ENCODE data around the gene JAM3.
"Not testable (repeated sequence)": the region's sequence is repeated elsewhere in the genome, so short reads cannot be mapped to it uniquely, and the experiment has no call there.

The JAM3 gene

DNA sequence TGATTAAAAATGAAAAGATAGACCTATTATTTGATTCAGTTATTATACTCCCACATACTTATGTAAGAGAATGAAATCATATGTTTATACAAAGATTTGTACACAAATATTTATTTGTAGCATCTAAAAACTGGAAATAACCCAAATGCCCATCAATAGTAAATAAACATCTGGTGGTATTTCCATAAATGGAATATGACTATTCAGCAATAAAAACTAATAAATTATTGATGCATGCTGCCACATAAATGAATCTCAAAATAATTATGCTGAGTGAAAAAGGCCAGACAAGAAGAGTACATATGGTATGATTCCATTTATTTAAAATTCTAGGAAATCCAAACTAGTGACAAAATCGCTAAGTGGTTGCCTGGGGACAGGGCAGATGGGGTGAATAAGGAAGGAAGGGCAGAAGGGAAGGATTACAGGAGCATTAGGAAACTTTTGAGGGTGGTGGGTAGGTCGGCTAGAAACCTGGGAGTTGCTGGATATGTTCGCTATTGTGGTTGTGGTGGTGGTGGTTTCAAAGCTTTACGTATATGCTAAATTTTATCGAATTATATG, 41.5 kb downstream of the JAM3 start:
- DNase-seq, result no peak

DNA sequence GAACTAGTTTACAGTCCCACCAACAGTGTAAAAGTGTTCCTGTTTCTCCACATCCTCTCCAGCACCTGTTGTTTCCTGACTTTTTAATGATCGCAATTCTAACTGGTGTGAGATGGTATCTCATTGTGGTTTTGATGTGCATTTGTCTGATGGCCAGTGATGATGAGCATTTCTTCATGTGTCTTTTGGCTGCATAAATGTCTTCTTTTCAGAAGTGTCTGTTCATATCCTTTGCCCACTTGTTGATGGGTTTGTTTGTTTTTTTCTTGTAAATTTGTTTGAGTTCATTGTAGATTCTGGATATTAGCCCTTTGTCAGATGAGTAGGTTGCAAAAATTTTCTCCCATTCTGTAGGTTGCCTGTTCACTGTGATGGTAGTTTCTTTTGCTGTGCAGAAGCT, 44.9 kb downstream of the JAM3 start:
- not testable (repeated sequence) for DNase-seq

DNA sequence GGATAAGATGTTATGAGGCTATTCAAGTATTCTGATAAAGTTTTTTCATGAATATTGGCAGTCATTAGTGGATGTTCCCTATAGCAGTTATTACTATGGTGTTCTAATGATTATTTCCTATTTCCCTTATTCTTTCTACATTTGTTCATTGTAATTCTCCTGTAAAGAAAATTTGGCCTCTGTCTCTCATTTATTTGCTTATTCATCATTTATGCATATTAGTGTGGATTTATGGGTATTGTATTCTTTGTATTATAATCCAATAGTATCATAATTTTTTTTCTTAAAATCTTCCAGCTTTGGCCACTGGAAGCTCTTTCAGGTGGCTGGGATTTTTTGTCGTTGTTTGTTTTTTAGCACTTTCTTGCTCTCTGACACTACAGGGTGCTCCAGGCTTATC, 47.3 kb downstream of the JAM3 start:
- DNase-seq, result no peak

DNA sequence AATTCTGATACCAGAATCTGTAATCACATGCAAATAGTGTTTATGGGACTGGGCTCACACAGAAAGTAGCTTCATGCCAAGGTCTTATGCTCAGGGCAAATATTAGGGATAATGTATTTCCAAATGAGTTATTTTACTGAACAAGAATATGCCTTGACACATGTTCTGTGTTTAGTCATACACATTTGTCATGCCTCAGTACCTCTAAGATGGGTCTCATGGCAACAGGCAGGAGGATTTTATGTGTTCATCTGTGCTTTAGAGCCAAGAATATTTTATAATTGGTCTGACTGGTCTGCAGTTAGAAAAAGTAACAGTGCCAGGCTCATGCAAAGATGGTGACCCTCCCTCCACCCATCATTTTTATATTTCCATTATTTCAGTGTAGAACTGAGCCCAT, 49.1 kb downstream of the JAM3 start:
- no peak for DNase-seq

DNA sequence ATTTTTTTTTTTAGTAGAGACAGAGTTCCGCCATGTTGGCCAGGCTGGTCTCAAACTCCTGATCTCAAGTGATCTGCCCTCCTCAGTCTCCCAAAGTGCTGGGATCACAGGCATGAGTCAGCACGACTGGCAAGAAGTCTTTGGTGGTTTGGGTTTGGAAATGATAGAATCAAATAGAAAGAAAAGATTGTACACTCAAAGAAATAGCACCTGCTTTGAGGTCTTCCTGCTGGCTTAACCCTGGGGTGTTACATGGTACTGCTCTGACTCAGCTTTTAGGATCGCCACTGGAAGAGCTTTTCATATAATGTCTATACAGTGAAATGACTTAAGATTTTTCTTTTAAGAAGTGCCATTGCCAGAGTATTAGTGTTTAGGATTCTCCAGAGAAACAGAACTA, 50.2 kb downstream of the JAM3 start:
- DNase-seq, result no peak

- no peak for DNase-seq
These were observed 51.4 kb downstream of the JAM3 start for GRCh38 chr11:134120143-134120850.

DNA sequence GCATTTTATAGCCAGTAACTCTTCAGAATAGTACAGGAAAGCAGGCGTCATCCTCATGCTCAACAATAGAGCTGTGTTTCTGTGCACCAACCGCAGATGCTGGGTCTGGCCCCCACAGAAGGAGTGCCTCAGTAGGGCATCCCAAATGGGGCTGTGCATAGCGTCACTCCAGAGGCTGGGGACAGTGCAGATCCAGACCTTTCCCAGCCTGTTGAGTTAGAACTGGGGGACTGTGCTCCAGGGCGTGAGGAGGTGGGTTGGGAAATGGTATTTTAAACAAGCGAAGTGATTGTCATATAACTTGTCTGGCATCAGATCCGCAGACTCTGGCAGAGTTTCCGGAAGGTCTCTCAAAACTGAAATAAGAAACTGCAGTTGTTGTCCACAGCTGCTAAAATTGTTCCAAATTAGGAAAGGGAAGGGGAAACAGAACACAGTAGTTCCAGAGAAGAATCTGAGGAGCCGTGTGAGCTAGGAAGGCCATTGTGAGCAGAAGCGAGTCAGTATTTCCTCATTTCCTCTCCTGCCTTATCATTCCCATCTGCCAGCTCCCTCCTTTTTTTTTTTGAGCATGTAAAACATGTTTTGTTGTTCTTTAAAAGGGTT, 52.2 kb downstream of the JAM3 start:
- DNase-seq, result no peak

- no peak for DNase-seq
These were observed 56.0 kb downstream of the JAM3 start for GRCh38 chr11:134124660-134125451.

GRCh38 chr11:134125507-134125906, 56.6 kb downstream of the JAM3 start:
- no peak for DNase-seq

DNA sequence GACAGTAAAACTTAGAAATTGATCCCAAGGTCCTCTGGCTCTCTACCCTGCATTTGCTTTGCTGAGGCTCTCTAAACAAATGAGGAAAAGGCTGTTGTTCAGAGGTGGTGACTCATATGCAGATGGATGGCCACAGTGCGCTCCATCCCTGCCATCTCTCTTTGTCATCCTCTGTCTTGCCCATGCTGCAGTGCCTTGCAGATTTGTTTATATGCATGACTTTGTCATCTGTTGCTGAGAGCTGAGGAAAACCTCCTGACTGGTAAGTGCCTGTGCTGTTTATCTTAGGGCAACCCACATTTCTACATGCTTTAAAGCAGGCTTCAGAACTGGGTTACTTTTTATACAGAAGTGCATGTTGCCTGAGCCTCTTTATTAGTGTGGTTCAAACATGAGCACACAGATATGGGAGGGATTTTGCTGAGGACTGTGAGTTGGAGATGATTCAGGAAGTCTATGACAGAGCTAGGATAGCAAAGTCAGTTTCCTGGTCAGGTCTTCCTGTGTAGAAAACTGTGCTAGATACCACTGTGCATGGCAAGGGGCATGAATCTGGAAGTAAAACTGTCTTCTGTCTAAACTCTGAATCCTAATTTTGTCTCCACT, 57.4 kb downstream of the JAM3 start:
- no peak for DNase-seq

GRCh38 chr11:134131628-134132244, 62.9 kb downstream of the JAM3 start:
- no peak for DNase-seq

GRCh38 chr11:134132808-134133207, 63.9 kb downstream of the JAM3 start:
- no peak for DNase-seq

- DNase-seq, result no peak
These were observed 65.3 kb downstream of the JAM3 start for GRCh38 chr11:134134167-134134566.

DNA sequence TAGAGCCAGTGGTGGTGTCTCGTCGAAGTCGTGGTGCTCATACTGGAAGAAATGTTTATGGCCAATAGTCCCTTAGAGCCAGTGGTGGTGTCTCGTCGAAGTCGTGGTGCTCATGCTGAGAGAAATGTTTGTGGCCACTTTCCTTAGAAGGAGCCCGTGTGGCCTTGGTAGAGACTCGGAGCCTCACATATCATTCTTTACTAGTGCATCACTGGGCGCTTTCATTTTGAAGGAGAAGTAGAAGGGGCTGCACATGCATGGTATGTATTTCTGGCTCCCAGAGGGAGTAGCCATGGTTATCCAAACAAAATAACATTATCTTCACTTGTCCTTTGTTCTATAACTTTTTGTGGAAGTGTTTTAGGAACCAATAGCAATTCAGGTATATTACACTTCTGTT, 69.5 kb downstream of the JAM3 start:
- DNase-seq, result no peak

DNA sequence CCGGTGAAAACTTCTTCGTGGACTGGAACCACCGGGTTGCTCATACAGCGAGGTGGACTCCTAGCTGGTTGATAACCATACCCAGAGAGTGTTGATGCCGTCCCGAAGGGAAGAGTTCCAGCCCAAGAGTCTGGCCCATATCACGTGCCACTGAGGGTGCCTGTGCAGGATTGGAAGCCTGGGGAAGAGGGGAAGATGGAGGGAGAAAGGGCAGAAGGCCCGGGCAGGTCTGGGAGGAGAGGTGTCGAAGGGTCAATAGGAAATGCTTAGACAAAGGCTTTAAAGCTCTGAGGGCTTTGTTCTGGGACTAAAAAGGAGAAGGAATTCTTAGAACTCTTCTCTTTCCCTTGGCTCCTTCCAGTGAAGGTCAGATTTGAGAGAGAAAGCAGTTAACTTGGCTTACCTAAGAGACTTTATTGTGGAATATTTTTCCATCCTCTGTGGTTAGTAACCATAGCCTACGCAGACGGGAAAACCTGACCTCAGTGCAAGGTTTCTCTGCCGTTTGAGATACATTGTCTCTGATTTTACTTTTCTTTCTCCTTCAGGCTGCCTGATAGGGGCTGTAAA, 70.5 kb downstream of the JAM3 start:
- no peak for DNase-seq

GRCh38 chr11:134139873-134140331, 71.0 kb downstream of the JAM3 start:
- peak in 1 of 2 experiments; percentile 23 for DNase-seq

GRCh38 chr11:134140961-134141490, 72.2 kb downstream of the JAM3 start:
- DNase-seq, result no peak

DNA sequence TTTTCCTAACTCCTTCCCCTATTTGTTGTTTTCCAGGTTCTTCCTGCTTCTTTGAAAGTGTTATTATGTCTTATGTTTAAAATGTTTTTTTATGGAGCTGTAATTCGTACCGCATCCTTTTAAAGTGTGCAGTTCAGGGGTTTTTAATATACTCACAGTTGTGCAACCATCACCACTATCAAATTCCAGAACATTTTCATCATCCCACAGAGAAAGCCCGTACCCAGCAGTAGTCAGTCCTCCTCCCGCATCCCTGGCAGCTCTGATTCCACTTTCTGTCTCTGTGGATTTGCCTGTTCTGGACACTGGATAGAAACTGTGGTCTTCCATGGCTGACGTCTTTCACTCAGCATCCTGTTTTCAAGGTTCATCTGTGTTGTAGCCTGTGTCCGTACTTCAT, 73.7 kb downstream of the JAM3 start:
- no peak for DNase-seq

DNA sequence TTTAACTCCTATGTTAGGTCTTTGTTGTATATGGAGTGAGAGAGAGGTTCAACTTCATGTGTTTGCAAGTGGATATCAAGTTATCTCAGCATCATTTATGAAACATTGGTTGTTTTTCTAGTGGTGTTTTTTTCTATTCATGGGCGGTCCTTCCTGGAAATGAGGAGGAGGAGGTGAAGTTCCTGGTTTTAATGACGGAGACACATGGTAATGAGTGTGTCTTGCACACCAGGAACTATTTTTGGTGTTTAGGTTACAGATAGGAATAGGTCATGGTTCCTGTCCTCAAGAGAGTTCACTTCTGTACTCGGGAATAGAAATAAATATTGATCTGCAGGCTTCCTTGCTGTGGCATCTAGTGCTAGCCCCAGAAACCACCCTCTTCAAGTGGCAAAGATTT, 74.9 kb downstream of the JAM3 start:
- DNase-seq, result no peak

- no peak for DNase-seq
These were observed 75.9 kb downstream of the JAM3 start for GRCh38 chr11:134144744-134145143.

DNA sequence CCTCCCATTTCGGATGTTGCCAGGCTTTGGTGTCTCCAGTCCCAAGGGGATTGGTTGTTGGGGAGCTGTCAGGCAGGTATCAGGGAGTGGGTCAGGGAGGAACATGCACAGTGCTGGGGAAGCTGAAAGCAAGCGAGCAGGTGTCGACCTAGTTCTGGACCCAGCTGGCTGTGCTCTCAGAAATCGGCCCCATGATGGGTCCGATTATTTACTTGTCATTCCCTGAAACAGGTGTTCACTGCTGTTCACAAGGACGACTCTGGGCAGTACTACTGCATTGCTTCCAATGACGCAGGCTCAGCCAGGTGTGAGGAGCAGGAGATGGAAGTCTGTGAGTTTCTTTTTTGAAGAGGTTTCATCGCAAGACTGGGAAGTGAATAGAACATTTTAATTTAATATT, 76.8 kb downstream of the JAM3 start:
- DNase-seq, result peak in 1 of 2 experiments; percentile 30

DNA sequence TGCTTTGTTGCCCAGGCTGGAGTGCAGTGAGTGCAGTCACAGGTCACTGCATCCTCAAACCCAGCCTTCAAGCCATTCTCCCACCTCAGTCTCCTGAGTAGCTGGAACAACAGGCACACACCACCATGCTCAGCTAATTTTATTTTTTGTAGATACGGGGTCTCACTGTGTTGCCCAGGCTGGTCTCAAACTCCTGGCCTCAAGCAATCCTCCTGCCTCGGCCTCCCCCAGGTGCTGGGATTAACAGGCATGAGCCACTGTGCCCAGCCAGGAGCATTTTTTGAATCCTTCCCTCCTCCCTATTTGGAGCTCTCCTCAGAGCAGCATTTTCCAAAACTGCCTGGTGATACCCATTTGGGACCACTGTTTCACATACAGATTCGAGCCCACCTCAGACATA, 77.7 kb downstream of the JAM3 start:
- no peak for DNase-seq

Measured in NCI-H187 (cell line).